NCI-H2227 treated with DMSO at 0.1 percent for 48 hours (cell line): ENCODE data around the gene SNPH.

ENCODE experiments used
- DNase-seq: peaks from one replicate; lab custom pipeline; 2025; lab: John Stamatoyannopoulos, UW

SNPH gene

DNA sequence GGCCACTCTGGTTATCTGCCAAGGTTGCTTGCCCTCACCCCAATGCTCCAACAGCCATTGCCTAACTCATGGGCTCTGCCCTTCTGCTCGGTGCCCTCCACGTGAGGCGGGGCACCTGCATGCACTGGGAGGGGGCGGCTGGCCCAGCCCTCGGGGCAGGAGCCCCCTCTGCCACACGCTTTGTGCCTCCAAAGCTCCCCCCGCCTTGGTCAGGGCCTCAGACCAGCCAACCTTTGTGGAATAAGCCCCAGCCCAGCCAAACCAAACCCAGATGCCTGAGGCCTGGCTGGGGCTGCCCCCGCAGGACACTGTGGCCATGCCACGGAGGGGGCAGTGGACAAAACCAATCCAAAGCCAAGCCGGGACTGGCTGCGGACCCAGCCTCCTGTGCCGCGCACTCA lies 41.5 kb downstream of the SNPH start:
- DNase-seq: no peak

DNA sequence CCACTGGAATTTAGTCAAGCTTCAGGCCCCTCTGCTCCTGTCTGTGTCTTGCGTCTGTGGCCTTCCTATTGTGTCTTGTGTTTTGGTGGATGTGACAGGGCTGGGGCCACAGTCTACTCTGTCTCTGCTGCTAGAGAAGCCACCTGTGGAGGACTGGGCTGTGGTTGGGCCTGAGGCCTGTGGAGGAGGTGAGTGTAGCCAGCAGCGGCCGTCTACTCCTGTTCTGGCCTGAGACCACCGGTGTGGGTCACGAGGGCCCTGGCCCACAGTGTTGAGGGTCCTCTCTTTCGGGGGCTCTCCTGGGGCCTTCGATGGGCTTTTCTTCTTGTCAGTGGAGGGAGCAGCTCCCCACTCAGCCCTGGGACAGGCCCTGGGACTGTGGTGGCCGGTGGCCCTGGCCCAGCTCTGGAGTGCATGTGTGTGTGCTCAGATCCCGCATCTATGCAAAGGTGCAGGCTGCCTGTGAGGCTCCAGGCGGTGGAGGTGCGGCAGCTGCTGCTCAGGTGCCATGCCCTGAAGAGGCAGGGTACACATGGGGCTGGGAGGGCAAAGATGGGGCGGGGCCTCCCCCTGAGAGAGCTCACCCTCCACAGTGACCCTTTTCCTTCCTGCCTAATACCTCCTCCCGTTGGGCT lies 42.1 kb downstream of the SNPH start:
- no peak for DNase-seq

DNA sequence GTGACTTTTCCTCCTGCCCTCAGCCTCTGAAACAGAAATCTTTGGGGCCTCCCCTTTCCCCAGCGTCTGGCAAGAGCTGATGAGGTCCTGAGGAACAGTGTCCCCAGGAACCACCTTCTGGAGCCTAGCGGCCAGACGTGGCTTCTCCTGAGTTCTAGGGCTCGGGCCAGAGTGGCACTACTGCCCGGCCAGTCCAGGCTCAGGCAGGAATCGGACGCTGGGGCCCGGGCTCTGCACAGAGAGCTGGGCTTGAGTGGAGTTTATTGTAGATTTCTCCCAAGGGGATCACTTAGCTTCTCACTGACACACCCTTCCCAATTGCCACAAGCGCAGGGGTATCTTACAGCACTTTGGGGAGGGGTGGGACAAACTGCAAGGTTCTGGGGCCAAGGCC lies 42.6 kb downstream of the SNPH start:
- DNase-seq: no peak

DNA sequence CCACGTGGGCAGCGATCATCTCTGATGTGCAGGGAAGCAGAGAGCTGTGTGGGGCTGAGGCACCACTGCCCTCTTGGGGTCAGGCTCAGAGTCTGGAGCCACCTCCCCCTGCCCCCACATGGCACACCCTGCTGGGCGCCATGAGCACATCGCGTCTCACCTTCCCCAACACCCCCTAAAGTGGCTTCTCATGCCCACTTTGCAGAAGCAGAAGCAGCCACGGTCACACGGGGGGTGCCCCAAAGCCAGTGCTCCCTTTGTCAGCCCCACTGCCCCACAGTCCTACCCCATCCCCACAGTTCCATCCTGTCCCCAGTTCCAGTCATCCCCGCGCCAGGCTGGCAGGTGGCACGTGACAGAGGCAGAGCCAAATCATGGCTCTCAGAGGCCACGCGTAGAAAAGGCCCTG lies 43.3 kb downstream of the SNPH start:
- DNase-seq: no peak

DNA sequence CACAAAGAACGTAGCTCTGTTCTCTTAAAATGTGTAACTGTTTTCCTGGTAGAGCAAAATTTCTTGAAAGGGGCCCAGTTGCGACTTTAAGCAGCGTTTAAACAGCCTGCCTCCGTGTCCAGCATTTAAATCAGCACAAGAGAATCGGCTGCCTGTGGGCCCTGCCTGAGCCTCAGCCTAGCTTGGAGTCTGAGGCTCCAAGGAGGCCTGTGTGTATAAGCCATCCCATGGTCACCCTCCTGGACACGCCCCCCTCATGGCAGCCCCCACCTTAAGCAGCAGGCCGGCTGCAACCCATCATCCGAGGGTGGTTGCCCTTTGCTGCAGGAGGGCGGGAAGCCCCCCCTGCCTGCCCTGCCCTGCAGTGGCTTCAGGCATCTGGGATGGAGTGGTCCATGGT lies 44.0 kb downstream of the SNPH start:
- DNase-seq: no peak

DNA sequence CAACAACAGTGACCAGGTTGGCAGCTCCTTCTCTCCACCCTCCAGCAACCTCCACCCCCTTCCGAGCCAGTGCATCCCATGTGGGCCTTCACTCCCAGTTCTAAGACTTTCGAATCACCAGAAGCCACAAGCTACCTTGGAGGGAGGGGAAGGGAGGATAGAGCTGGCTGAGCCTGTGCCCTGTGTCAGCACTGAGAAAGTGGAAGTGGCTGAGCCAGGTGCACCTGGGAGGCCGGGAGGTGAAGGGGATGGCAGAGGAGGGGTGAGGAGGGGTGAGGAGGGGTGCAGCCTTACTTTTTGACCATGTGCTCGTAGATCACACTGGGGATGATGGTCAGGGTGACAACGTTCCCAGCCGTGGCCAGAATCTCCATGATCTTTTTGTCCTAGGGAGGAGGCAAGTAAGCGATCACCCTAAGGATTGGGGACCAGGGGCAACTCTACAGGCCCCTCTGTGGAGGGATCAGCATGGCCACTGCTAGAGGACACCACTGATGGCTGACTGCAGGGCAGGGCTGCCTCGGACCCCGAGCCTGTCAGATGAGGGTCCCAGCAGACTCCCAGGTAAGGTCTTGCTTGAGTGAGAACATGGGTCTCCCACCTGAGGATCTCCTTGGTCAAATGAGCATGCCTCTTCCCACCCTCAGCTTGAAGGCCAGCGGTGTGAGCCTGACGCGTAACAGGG lies 44.6 kb downstream of the SNPH start:
- no peak for DNase-seq

DNA sequence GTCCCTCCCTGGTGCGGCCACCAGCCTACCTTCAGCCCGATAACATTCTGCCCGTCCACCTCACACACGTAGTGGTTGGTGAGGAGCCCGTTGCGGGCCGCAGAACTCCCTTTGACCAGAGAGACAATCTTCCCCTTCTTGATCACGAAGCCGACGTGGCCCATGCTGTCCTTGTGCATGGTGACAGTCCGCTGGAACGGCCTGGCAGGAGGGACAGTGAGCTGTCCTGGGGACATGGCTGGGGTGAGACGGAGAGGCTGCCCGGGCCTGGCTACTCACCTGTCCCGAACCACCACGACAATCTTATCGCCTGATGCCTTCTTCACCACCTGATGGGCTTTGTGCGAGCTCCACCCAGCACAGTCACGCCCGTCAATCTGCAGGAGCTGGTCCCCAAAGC lies 46.2 kb downstream of the SNPH start:
- DNase-seq: no peak

DNA sequence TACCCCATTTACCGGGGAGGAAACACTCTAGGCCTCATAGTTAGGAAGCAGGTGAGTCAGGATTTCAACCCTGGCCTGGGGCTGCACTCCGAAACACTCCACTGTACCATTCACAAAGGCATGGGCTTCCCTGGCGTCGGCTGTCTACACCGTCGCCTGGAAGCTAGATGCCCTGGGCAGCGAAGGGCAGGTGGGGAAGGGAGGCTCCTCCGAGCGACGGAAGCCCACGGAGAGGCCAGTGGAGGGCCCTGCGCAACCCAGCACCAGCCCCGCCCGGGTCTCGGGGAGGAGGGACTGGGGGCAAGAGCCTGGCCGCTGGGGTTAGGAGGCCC lies 46.8 kb downstream of the SNPH start:
- DNase-seq: no peak

DNA sequence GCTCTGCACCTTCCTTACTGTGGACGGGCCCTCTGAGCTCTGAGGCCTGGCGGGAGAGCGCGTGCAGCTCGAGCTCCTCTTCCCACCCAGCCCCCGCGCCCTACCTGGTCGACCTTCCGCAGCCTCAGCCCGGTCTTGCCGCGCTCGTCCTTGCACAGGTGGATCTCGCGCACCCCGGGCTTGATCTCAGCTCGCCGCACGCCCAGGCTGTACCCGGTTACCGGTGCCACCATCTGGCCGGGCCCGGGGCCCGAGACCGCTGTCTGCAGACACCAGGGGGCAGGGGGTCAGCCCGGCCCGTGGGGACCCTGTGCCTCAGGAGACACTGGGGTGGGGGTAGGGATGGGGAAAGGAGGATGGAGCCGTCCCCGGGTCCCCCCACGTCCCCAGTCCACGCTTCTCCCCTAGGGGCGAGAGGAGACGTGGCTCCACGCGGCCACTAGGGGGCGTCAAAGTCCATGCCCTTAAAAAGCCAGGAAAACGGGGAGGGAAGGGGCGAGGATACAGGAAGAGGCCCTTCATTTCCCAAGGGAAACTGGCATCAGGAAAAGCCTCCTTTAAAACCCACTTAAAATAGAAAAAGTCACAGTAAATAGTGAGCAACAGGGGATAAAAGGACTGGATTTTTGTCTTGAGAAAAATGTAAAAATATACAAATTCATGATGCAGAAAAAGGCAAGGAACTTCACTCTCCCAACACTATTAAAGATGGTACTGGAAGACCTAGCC lies 47.3 kb downstream of the SNPH start:
- DNase-seq: peak; percentile 69

DNA sequence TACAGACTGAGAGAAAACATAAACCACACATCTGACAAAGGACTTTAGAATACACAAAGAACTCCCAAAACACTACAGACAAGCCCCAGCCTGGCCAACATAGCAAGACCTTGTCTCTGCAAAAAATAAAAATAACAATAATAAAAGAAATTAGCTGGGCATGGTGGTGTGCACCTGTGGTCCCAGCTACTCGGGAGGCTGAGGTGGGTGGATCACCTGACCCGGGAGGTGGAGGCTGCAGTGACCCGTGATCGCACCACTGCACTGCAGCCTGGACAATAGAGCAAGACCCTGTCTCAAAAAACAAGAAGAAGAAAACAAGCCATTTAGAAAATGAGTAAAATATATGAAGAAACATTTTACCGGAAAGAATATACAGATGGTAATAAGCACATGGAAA lies 49.7 kb downstream of the SNPH start:
- DNase-seq: no peak

DNA sequence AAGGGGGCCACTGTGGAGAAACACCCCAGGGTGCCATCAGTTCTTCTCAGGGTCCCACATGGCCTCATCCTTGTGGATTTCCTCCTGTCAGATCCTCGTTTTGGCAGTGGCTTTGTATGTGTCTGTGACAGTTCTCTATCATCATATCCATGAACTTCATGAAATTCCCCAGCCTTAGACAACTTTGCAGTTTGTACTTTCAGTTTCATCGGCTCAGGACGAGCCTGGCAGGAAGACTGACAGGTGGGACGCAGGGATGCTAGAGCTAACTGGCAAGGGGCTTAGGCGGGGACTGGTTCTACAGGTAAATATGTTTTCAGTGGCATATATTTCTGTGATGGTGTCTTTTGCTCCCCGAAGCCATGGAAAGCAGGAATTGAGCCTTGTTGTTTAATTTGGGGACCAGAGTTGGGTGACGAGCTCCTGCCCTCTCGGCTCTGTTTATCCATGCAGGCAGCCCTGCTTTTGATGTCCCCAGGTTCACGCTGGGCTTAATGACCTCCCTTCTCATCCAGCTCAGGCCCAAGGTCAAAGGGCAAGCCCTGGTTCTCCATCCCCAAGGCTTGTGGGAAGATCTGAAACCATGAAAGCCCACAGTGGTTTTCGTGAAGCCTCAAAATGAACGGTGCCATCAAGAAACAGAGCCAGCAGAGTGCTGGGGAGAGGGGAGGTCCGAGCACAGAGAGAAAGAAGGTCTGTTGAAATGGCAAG lies 51.6 kb downstream of the SNPH start:
- DNase-seq: no peak

DNA sequence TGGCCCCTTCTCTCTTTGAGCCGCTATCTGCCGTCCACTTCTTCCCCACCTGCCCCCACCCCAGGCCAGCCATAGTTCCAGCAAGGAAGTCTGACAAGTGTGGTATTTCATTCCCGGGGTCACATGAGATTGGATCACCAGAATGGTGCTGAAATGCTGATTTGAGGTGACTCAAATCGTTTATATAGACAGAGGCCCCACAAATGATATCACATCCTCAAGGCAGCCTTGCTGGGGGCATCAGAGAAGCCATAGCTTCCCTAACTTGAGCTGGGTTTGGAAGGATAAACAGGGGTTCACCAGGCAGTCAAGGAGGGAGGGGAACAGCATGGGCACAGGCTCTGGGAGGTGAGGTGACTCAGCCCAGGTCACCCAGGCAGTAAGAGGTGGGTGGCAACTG lies 53.0 kb downstream of the SNPH start:
- DNase-seq: no peak

DNA sequence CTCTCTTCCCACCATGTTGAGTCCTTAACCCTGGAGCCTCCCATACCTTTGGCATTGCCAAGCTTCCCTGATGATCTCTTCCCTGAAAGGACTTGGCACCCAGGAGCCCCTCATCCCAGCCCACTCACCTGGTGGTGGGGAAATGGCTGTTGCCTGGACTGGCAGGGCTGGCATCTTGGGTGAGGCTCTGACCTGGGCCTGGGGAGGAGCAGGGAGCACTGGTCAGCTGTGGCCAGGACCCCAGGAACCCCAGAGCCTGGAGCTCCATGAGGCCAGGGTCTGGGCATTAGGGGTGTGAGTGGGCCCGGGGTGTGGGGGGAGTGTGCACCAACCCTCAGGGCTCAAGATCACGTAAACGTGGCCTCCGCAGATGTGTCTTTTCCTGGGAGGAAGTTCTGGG lies 53.4 kb downstream of the SNPH start:
- DNase-seq: no peak

DNA sequence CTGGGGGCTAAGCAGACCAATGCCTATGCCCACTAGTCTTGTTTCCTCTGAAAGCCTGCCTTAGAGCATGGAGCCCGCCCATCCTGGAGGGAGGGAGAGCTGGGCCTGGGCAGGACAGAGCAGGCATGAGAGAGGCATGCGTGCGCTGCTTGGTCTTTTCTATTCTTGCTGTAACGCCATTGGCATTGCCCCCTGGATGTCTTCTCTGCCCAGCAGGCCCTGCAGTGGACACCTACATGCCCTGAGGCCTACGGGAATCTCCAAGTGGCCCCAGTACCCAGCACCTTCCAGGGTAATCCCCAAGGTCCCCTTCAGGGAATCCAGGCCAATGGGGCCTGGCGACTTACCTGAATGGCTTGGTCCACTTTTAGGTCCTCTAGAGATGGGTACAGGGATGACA lies 53.9 kb downstream of the SNPH start:
- no peak for DNase-seq

DNA sequence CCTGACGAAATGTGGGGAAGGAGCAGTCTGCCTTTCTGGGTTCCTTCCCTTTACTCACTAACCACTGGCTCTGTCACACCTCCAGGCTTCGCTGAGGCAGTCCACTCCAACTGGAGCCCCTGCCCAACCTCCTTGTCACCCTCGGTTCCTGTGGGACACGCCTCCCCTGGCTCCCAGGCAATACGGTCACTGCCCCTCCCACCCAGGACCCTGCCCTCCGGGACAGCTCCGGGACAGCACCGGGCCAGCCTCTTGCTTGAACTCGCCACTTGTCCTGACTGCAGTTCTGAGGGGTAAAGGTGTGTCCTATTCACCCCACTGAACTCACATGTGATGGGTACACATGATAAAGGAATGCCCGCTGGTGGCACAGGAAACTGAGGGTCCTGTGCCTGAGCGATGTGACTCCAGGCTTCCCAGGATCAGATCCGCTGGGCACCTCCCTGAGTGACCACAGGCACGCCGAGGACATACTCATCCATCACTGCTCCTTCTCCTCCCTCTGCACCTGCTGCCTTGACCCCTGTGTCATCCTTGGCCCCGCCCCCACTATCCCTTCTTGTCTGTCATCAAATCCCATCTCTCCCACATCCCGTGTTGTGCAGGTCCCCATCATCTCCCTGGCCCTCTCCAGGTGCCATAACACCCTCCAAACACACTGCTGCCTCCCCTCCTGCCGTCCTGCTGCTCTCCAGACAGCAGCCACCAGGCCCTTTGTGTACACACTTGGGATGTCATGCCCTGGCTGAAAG lies 55.0 kb downstream of the SNPH start:
- DNase-seq: no peak

DNA sequence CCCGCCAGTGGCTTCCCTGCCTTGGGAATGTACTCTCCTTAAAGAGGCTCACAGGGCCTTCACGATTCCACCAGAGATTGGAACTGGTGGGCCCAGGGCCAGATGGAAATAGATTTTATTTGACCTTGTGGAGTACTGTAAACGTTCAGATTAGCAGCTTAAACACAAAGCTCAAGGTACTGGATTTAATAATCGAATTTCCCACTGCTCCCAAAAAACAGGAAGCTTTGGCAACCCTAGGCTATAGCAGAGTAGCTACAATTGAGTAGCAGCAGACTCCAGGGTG lies 55.5 kb downstream of the SNPH start:
- no peak for DNase-seq

DNA sequence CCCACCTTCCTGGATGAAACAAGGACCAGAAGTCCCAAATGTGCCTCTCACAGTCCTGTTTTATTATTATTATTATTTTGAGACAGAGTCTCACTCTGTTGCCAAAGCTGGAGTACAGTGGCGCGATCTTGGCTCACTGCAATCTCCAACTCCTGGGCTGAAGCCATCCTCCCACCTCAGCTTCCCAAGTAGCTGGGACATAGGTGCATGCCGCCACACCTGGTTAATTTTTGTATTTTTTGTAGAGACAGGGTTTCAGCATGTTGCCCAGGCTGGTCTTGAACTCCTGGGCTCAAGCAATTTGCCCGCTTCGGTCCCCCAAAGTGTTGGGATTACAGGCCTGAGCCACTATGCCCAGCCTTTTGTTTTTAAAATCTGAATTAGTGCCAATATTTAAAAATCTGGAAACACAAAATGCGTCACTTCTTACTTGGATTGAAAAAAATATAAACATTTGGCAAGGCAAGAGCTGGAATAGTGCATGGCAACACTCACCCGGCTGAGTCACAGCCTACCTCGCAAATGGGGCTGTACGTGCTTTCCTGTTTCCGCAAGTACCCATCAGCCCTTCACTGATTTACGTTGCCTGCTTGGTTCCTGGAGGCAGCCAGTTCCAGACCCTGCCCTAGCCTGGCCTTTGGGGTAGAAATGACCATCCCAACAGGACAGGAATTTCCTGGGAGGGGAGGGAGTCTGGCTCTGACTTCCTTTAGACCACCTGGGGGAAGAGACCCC lies 56.6 kb downstream of the SNPH start:
- DNase-seq: no peak

DNA sequence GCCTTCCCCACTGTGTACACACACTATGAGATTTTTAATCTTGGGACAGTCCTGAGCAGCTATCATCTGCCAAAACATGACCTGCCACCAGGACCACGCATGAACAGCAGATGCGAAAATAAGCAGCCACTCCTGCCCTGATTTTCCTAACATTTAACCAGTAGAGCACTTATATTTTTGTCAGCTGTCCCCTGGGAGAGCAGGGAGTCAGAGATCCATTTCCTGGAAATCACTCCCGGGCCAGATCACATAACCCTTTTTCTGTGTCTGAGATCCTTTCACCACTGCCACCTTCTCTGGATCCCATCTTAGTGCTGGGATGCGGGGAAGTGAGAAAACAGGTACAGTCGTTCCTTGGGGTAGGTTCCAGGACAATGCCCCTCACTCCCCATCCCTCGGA lies 57.2 kb downstream of the SNPH start:
- DNase-seq: no peak

DNA sequence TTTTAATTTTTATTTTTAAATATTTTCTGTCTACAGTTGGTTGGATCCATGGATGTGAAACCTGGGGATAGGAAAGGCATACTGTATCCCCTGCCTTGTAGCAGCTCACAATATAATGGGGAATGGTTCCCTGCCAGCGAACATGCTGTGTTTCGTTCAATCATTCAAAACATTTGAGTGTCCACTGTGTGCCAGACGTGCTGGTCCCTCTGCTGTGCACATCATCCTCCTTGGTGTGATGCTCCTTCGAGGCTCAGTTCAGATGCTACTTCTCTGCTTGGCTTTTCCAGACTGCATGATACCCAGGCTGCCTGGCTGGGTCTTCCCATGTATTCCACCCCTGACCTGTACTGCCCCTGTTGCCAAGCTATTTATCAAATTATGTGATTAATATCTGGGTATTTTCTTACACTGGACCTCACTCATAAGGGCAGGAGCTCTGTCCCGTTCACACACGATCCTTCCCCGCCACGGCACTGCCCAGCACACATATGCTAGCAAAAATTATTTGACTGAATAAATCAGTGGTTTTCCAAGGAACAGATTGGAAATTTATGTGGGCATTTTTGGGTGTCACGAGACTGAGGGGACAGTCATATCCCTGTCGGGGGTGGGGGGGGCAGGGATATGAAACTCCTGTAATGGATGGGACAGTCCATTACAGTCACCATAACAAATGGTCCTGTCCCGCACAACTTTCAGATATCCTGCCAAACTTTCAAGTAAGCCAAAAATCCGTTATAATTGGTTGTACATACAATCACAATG lies 57.9 kb downstream of the SNPH start:
- DNase-seq: no peak

DNA sequence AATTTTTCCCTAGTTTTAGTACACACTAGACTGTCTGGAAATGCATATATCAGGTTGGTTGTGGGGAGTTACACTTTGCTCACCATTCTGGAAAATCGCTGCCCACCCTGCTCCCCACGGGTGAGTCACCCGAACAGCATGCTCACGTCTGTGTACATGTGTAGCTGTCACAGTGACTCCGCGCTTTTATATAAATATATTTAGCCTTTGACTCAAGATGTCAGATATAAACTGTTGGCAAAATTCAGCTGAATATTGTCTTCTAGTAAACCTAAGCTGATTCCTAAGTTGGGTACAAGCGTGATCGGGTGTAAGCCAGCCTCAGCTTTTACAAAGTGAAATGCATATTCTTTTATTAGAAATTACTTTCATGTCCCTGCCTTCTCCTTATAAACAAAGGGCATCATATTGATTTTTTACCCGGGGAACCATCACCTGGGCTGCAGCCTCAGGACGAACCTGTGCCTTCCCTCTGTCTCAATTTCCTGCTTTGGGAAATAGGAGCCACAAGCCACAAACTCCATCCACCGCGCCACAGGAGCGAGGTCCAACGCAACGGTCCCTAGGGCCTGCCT lies 58.6 kb downstream of the SNPH start:
- peak; percentile 47 for DNase-seq
